COLO829 (cell line): Measurements from ENCODE around the gene DDIT4.
"Not testable (repeated sequence)": the region's sequence is repeated elsewhere in the genome, so short reads cannot be mapped to it uniquely, and the experiment has no call there.

Experiments
- DNase-seq: peaks from one replicate; pipeline ENCODE4 v3.0.0; 2012; ENCODE audit warnings: low spot score

Gene DDIT4

GRCh38 chr10:72273410-72274212 lies at the start of gene DDIT4:
Gene DDIT4 (plus strand): TSS chr10:72273924. CDS start chr10:72274217, 293 bp downstream.
- peak; percentile 96 for DNase-seq

DNA sequence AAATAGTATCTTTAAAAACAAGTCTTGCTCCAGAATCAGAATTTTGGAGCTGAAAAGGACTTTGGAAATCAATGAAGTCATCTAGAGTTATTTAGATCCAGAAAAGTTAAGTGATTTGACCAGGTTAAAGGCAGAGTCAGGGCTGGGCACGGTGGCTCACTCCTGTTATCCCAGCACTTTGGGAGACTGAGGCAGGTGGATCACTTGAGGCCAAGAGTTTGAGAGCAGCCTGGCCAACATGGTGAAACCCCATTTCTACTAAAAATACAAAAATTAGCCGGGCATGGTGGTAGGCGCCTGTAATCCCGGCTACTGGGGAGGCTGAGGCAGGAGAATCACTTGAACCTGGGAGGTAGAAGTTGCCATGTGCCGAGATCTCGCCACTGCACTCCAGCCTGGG lies 49.5 kb upstream of the DDIT4 start:
- DNase-seq = not testable (repeated sequence)

GRCh38 chr10:72226418-72227027 lies 47.2 kb upstream of the DDIT4 start:
- DNase-seq = no peak

GRCh38 chr10:72227826-72228225 lies 45.9 kb upstream of the DDIT4 start:
- DNase-seq = no peak

GRCh38 chr10:72228318-72228751 lies 45.4 kb upstream of the DDIT4 start:
- DNase-seq = no peak

- no peak for DNase-seq
Measured at GRCh38 chr10:72229261-72230251, 44.2 kb upstream of the DDIT4 start.

GRCh38 chr10:72233621-72234020 lies 40.1 kb upstream of the DDIT4 start:
- DNase-seq = no peak

DNA sequence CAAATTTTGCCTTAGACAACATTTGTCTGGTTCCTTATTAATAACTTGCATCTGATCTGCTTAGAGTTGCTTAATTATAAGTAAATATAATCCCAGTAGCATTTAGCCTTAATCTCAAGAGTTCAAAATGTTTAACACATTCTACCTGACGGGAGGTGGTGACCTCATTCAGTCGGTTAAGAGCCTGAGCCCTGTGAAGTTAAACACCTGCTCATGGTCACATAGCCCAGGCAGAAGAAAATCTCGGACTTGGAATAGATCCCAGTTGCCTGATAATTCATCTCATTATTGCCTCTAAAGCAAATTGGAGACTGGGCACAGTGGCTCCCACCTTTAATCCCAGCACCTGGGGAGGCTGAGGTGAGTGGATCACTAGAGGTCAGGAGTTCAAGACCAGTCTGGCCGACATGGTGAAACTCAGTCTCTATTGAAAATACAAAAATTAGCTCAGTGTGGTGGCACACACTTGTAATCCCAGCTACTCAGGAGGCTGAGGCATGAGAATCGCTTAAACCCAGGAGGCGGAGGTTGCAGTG lies 39.1 kb upstream of the DDIT4 start:
- DNase-seq = no peak

- no peak for DNase-seq
Measured at GRCh38 chr10:72235544-72236279, 38.0 kb upstream of the DDIT4 start.

- no peak for DNase-seq
Measured at GRCh38 chr10:72238392-72239175, 35.1 kb upstream of the DDIT4 start.

- no peak for DNase-seq
Measured at GRCh38 chr10:72239409-72239808, 34.3 kb upstream of the DDIT4 start.

DNA sequence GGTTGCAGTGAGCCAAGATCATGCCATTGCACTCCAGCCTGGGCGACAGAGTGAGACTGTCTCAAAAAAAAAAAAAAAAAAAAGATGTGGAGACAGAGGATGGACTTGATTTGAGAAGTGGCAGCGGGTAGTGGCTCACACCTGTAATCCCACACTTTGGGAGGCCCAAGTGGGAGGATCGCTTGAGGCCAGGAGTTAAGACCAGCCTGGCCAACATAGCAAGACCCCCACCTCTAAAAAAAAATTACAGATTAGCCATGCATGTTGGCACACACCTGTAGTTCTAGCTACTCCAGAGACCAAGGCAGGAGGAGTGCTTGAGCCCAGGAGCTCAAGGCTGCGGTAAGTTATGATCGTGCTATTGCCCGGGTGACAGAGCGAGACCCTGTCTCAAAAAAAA lies 33.4 kb upstream of the DDIT4 start:
- DNase-seq = no peak

DNA sequence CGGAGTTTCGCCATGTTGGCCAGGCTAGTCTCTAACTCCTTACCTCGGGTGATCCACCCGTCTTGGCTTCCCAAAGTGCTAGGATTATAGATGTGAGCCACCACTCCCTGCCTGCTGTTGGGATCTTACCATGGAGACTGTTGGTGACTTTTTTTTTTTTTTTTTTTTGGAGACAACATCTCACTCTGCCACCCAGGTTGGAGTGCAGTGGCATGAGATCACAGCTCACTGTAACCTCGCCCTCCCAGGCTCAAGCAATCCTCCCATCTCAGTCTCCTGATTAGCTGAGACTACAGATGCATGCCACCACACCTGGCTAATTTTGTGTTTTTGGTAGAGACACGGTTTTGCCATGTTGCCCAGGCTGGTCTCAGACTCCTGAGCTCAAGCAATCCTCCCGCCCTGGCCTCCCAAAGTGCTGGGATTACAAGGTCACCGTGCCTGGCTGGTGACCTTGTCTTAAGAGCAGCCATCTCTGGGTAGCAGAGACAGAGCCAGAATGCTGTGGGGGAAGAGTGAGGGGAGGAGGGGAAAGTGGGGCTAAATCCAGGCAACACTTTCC lies 32.0 kb upstream of the DDIT4 start:
- DNase-seq = no peak

GRCh38 chr10:72242675-72243074 lies 31.0 kb upstream of the DDIT4 start:
- DNase-seq = peak; percentile 51

GRCh38 chr10:72243822-72244437 lies 29.8 kb upstream of the DDIT4 start:
- no peak for DNase-seq

DNA sequence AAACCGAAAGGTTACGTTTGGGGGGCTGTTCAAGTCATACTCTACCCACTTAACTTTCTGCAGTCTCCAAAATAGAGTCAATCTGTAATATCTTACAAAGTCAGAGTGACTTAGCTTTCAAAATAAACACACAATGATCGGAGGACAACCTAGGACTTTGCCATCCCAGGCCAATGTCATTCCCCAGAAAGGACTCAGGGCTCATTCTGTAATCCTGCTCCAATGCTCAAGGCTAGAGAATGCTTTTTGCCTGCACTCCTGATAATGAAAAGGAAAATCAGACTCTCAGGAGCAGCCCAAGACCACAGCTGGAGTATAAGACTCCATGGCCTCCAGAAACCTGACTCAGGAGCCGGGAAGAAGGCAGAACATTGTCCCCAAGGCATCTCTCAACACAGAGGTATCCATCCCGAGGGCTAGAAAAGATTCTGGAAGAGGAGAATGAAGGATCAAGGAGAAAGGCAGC lies 29.1 kb upstream of the DDIT4 start:
- DNase-seq = no peak

- no peak for DNase-seq
Measured at GRCh38 chr10:72245949-72246525, 27.7 kb upstream of the DDIT4 start.

DNA sequence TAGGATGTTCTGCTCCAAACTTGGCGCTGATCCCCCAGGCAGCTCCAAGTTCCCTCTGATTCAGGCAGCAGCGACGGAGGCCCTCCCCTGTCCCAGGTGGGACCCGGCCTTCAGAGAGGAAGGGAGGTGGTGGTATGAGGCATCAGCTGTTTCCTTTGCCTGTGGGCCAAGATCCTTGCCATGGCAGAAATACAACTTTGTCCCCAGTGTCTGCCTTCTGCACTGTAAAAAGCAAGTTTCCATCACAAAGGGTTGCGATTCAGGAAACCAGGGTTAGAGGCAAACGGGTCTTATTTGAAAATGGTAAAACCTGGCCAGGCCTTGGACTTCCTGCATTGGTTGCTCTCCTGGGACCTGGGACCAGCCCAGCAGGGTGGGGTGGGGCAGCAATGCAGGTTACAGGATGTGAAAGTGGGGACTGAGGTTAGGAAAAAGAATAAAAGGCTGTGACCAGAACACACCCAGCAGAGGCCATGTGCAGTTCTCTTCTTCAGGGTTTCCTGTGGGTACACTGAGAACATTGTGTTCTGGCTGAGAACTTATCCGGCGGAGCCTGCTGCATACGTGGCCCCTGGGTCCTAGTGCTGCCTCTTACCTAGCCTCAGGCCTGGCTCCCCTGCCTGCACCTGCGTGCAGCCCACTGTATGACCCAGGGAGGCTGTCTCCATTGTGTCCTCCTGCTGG lies 25.1 kb upstream of the DDIT4 start:
- peak; percentile 80 for DNase-seq
